Activated naive CD8-positive, alpha-beta T cell treated with anti-CD3 and anti-CD28 coated beads for 36 hours (primary cell): ENCODE measurements around the gene PPP1R3G. TPM values are rescaled to one million over a fixed set of nuclear protein-coding genes. Genes with fewer than 3 reads are reported as not detected.

ENCODE experiments used
- DNase-seq: peaks from one replicate; pipeline ENCODE4 v3.0.0; 2021
- H3K27ac Mint-ChIP-seq: one replicate; pipeline ENCODE4 v1.8.0; 2022; ENCODE audit warnings: mild to moderate bottlenecking, moderate library complexity, mixed read lengths
- H3K27me3 Mint-ChIP-seq: one replicate; pipeline ENCODE4 v1.8.0; 2022; ENCODE audit warnings: mild to moderate bottlenecking, mixed read lengths
- H3K36me3 Mint-ChIP-seq: one replicate; pipeline ENCODE4 v1.8.0; 2021; ENCODE audit warnings: mild to moderate bottlenecking, mixed read lengths
- H3K4me1 Mint-ChIP-seq: one replicate; pipeline ENCODE4 v1.8.0; 2021; ENCODE audit warnings: mixed read lengths
- H3K4me3 Mint-ChIP-seq: one replicate; pipeline ENCODE4 v1.8.0; 2022; ENCODE audit warnings: mild to moderate bottlenecking, moderate library complexity, mixed read lengths
- H3K9me3 Mint-ChIP-seq: one replicate; pipeline ENCODE4 v1.8.0; 2022; ENCODE audit warnings: mixed read lengths
- total RNA-seq, 2 experiments: library from RNA; stranded (reverse); gene quantifications; one replicate each; pipeline ENCODE4 v1.2.3, GENCODE V29; 2021

Gene PPP1R3G
- total RNA-seq: under 1 TPM; 0.06 to 0.10 TPM

GRCh38 chr6:5084781-5085647 lies at the start of gene PPP1R3G:
TSS of gene PPP1R3G (plus strand) at chr6:5085341. CDS start at chr6:5085486, 145 bp downstream.
- Mint-ChIP-seq H3K36me3 (no peaks in the 10 kb centered on the region), H3K27ac (no peak within 1 kb of the TSS), H3K4me3 (peak within 1 kb of the TSS; percentile 79), H3K27me3 (peaks cover 60% of the 10 kb centered on the region), H3K9me3 (no peaks in the 10 kb centered on the region), H3K4me1 (peaks cover 4% of the 10 kb centered on the region)
- DNase-seq: peak; percentile 22

DNA sequence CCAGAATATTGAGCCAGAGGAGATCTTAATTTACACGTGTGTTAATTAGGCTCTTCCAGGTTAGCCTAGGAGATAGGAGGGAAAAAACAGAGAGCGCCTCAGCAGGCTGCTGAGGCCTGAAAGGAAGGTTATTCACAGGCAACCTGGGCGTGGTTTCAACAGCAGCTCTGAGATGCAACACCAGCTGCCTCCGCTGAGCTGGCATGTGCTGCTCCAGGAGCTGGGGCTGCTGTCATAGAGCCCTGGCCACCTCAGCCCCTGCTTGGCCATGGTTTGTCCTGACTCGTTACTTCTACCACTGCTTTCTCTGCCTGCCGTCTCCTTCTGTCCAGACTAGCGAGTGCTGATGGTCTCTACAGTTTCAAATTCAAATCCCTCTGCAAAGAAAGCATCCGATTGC lies 48.9 kb upstream of the PPP1R3G start:
- H3K27me3 Mint-ChIP-seq: no peaks in the 10 kb centered on the region
- peaks cover 1% of the 10 kb centered on the region for H3K9me3 Mint-ChIP-seq

DNA sequence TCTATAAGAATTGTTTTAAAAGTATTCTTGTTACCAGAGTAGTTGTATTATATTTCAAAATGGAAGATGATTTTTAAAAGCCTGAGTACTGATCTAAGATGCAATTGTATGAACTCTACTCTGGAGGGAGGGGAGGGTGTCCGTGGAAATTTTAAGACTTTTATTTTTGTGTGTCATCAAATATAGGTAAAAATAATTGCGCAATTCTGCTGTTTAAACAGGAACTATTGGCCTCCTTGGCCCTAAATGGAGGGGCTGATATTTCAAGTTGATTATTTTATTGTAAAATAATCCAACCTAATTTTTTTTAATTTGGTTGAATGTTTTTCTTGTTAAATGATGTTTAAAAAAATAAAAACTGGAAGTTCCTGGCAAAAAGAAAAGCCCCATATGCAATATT lies 43.2 kb upstream of the PPP1R3G start:
- Mint-ChIP-seq H3K27ac (no peak overlapping the region), H3K36me3 (peaks cover 17% of the 10 kb centered on the region), H3K4me3 (no peak overlapping the region), H3K9me3 (no peaks in the 10 kb centered on the region), H3K4me1 (no peaks in the 10 kb centered on the region), H3K27me3 (no peaks in the 10 kb centered on the region)
- no peak for DNase-seq

More for the DNA sequence above, 48.9 kb upstream of the PPP1R3G start:
- no peak for DNase-seq
- H3K36me3 Mint-ChIP-seq: peaks cover 2% of the 10 kb centered on the region
- no peak overlapping the region for H3K4me3 Mint-ChIP-seq
- H3K27ac Mint-ChIP-seq: no peak overlapping the region
- peaks cover 2% of the 10 kb centered on the region for H3K4me1 Mint-ChIP-seq

- H3K9me3 Mint-ChIP-seq: no peaks in the 10 kb centered on the region
- no peaks in the 10 kb centered on the region for H3K4me1 Mint-ChIP-seq
- no peak overlapping the region for H3K4me3 Mint-ChIP-seq
- no peak overlapping the region for H3K27ac Mint-ChIP-seq
- H3K36me3 Mint-ChIP-seq: peaks cover 17% of the 10 kb centered on the region
- DNase-seq: no peak
- no peaks in the 10 kb centered on the region for H3K27me3 Mint-ChIP-seq
Measured at GRCh38 chr6:5042436-5042835, 42.7 kb upstream of the PPP1R3G start.

DNA sequence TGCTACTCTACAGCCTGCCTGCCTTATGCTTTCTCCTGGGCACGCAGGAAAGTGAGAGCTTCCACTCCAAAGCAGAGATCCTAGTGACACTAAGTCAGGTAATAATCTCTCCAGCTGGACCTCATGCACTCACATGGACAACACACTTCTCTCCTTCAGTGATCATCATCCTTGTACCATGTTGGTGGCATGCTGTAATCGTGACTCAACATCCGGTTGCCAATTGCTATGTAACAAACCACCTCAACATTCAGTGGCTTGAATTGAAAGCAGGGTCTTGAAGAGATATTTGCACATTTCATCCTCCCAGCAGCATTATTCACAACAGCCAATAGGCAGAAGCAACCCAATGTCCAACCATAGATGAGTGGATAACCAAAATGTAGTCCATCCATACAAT lies 40.3 kb upstream of the PPP1R3G start:
- H3K4me1 Mint-ChIP-seq: no peaks in the 10 kb centered on the region
- H3K9me3 Mint-ChIP-seq: peaks cover 3% of the 10 kb centered on the region
- peaks cover 22% of the 10 kb centered on the region for H3K36me3 Mint-ChIP-seq
- no peak overlapping the region for H3K27ac Mint-ChIP-seq
- H3K4me3 Mint-ChIP-seq: no peak overlapping the region
- DNase-seq: no peak
- no peaks in the 10 kb centered on the region for H3K27me3 Mint-ChIP-seq

- Mint-ChIP-seq H3K4me1 (no peaks in the 10 kb centered on the region), H3K36me3 (peaks cover 22% of the 10 kb centered on the region), H3K27me3 (no peaks in the 10 kb centered on the region), H3K4me3 (no peak overlapping the region), H3K9me3 (peaks cover 7% of the 10 kb centered on the region), H3K27ac (no peak overlapping the region)
- no peak for DNase-seq
Measured at GRCh38 chr6:5045416-5045815, 39.7 kb upstream of the PPP1R3G start.

GRCh38 chr6:5046430-5046829 lies 38.7 kb upstream of the PPP1R3G start:
- H3K36me3 Mint-ChIP-seq: peaks cover 28% of the 10 kb centered on the region
- no peak for DNase-seq
- no peaks in the 10 kb centered on the region for H3K27me3 Mint-ChIP-seq
- H3K4me1 Mint-ChIP-seq: no peaks in the 10 kb centered on the region
- H3K9me3 Mint-ChIP-seq: peaks cover 17% of the 10 kb centered on the region
- no peak overlapping the region for H3K27ac Mint-ChIP-seq
- no peak overlapping the region for H3K4me3 Mint-ChIP-seq

DNA sequence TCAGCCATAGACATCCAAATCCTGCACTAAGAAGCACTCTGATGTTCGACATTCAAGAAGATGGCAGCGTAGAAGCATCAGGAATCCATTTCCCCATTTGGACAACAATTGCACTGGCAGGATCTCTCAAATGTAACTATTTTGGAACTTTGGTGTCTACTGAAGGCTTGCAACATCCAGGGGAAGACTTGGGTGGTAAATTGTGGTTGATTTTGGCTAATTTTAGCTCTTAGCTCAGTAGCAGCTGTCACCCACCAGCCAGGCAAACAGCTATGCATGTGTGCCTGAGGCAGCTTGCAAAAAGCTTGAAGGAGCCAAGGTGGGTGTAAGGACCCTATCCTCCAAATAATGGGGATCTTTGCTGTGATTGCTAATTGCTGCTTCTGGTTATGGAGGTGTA lies 35.1 kb upstream of the PPP1R3G start:
- H3K27ac Mint-ChIP-seq: no peak overlapping the region
- H3K36me3 Mint-ChIP-seq: peaks cover 23% of the 10 kb centered on the region
- H3K4me1 Mint-ChIP-seq: no peaks in the 10 kb centered on the region
- peaks cover 18% of the 10 kb centered on the region for H3K9me3 Mint-ChIP-seq
- no peaks in the 10 kb centered on the region for H3K27me3 Mint-ChIP-seq
- DNase-seq: no peak
- H3K4me3 Mint-ChIP-seq: no peak overlapping the region

DNA sequence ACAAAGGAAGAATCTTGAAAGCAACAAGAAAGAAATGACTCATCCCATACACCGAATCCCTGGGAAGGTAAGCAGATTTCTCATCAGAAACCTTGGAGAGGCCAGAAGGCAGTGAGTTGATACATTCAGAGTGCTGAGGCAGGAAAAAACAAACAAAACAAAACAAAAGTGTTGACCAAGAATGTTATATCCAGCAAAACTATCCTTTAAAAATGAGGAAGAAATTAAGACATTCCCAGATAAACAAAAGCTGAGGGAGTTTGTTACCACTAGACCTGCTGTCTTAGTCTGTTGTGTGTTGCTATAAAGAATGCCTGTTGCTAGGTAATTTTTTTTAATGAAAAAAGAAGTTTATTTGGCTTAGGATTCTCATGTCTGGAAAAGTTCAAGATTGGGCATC lies 33.7 kb upstream of the PPP1R3G start:
- Mint-ChIP-seq H3K4me3 (no peak overlapping the region), H3K27ac (no peak overlapping the region), H3K36me3 (peaks cover 21% of the 10 kb centered on the region), H3K9me3 (peaks cover 20% of the 10 kb centered on the region), H3K4me1 (no peaks in the 10 kb centered on the region), H3K27me3 (no peaks in the 10 kb centered on the region)
- DNase-seq: no peak

DNA sequence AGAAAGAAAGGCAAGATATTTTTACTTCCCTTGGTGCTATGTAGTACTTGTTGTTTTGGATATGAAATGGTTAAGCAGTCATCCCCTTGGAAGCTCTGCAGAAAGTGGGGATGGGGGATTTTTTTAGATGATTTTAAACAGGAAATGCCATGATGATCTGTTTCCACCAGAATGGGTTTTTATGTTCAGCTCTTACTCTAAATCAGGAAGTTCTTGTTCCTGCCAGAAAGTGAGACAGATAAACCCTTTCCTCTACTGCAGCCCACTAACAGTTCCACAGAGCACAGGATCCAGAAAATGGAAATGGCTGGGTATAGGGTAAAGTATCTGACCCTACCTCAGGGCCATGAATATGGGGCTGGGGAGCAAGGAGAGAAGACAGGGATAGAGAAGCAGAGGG lies 32.1 kb upstream of the PPP1R3G start:
- H3K4me3 Mint-ChIP-seq: no peak overlapping the region
- H3K36me3 Mint-ChIP-seq: peaks cover 18% of the 10 kb centered on the region
- DNase-seq: no peak
- H3K4me1 Mint-ChIP-seq: no peaks in the 10 kb centered on the region
- H3K9me3 Mint-ChIP-seq: peaks cover 20% of the 10 kb centered on the region
- H3K27ac Mint-ChIP-seq: no peak overlapping the region
- H3K27me3 Mint-ChIP-seq: no peaks in the 10 kb centered on the region

GRCh38 chr6:5053864-5054244 lies 31.3 kb upstream of the PPP1R3G start:
- Mint-ChIP-seq H3K27me3 (no peaks in the 10 kb centered on the region), H3K4me3 (no peak overlapping the region), H3K27ac (no peak overlapping the region), H3K9me3 (peaks cover 17% of the 10 kb centered on the region), H3K4me1 (no peaks in the 10 kb centered on the region), H3K36me3 (peaks cover 16% of the 10 kb centered on the region)
- DNase-seq: no peak

DNA sequence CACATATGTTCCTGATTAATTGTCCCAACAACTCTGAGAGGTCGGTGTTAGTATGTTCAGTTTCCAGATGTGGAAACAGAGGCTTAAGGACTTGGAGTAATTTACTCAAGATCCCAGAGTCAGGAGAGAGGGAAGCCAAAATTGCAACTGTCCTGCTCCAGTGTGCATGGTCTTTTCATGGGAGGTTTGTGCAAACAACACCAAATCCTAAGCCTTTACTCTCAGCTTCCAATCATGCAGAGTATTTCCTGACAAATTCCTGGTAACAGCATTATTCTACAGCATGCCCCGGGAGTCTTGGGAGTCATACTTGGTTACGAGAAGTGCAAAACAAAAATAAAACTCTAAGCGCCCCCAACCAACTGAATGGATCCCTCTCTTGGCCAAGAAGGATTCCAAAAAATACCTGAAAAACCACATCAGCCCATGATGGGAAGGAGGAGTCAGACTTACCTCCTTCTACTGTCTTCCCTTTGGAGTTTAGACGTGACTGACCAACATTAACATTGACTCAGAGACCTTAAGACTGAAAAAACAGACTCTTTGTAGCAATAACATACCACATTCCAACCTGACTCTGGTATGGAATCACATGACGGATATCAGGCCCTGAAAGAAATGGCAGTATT lies 30.8 kb upstream of the PPP1R3G start:
- DNase-seq: no peak
- Mint-ChIP-seq H3K36me3 (peaks cover 16% of the 10 kb centered on the region), H3K27me3 (peaks cover under 1% of the 10 kb centered on the region), H3K9me3 (peaks cover 17% of the 10 kb centered on the region), H3K4me3 (no peak overlapping the region), H3K27ac (no peak overlapping the region), H3K4me1 (no peaks in the 10 kb centered on the region)

GRCh38 chr6:5055118-5055517 lies 30.0 kb upstream of the PPP1R3G start:
- Mint-ChIP-seq H3K9me3 (peaks cover 16% of the 10 kb centered on the region), H3K27me3 (peaks cover 4% of the 10 kb centered on the region), H3K4me3 (no peak overlapping the region), H3K36me3 (peaks cover 16% of the 10 kb centered on the region), H3K27ac (no peak overlapping the region), H3K4me1 (no peaks in the 10 kb centered on the region)
- DNase-seq: no peak

- H3K27ac Mint-ChIP-seq: no peak overlapping the region
- DNase-seq: no peak
- H3K4me1 Mint-ChIP-seq: no peaks in the 10 kb centered on the region
- peaks cover 8% of the 10 kb centered on the region for H3K36me3 Mint-ChIP-seq
- peaks cover 2% of the 10 kb centered on the region for H3K9me3 Mint-ChIP-seq
- no peak overlapping the region for H3K4me3 Mint-ChIP-seq
- peaks cover 4% of the 10 kb centered on the region for H3K27me3 Mint-ChIP-seq
Measured at GRCh38 chr6:5058254-5058653, 26.9 kb upstream of the PPP1R3G start.

GRCh38 chr6:5059036-5059896 lies 25.9 kb upstream of the PPP1R3G start:
- Mint-ChIP-seq H3K9me3 (peaks cover 2% of the 10 kb centered on the region), H3K27me3 (peaks cover 4% of the 10 kb centered on the region), H3K4me3 (no peak overlapping the region), H3K4me1 (no peaks in the 10 kb centered on the region), H3K36me3 (peaks cover 6% of the 10 kb centered on the region), H3K27ac (no peak overlapping the region)
- no peak for DNase-seq
